ENCODE data around the gene TMEM54.

TMEM54 gene, protein sequence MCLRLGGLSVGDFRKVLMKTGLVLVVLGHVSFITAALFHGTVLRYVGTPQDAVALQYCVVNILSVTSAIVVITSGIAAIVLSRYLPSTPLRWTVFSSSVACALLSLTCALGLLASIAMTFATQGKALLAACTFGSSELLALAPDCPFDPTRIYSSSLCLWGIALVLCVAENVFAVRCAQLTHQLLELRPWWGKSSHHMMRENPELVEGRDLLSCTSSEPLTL

GRCh38 chr1:32900956-32901822, at the start of gene TMEM54:
Gene TMEM54 (minus strand): TSS chr1:32901389. CDS start chr1:32901238, 151 bp downstream.
- no peak for FAIRE-seq

DNA sequence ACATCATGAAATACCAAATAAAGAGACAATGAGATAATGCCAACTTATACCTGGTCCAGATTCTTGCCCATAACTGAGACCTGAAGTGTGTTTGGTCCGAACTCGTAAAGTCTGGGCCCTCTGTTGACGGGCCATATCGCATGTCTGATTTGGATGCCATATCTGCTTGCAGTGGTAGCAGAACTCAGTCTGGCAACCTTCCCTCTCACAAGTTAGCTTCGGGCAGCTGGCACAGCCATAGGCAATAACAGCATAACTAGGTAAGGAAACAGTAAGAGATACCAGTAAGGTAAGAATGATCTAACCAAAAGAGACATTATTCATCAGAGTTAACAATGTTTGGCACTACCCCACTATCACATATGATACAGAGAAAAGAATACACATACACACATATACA, 48.3 kb upstream of the TMEM54 start:
- no peak for FAIRE-seq

GRCh38 chr1:32948905-32949304, 47.7 kb upstream of the TMEM54 start:
- no peak for FAIRE-seq

DNA sequence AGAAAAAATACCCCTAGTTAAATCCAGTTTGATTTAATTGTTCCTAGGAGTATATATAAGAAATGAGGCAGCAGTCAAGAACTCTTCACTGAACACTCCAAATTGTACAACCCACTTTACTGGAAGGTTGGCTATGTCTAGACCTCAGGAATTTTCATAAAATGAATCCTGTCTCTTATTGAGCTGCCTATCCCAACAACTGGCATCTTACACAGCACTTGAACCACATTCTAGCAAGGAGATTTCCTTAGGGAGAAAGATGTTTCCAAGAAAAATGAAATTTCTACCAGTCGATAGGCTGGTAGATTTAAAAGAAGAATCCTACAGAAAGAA, 47.2 kb upstream of the TMEM54 start:
- FAIRE-seq, result no peak

- no peak for FAIRE-seq
Observed at GRCh38 chr1:32947669-32948389, 46.6 kb upstream of the TMEM54 start.

GRCh38 chr1:32946413-32946812, 45.2 kb upstream of the TMEM54 start:
- FAIRE-seq, result no peak

- no peak for FAIRE-seq
Observed at GRCh38 chr1:32944180-32944579, 43.0 kb upstream of the TMEM54 start.

- no peak for FAIRE-seq
Observed at GRCh38 chr1:32939655-32940371, 38.6 kb upstream of the TMEM54 start.

DNA sequence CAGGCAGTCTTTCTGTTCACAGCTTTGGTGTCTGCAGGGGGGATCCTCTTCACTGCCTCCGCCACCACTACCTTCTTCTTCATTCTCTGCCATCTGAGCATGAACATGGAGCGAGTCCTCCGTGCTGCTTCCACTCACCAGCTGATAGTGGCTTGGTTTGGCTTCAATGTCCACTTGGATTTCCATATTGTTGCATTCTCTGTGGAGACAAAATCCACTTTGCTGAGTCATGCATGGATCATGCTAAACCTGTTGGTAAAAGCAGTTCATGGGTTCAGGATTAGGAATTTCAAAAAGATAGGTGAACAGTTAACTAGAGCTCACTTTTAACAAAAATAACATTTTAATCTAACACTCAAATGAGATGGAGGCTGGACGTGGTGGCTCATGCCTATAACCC, 35.9 kb upstream of the TMEM54 start:
- FAIRE-seq, result no peak

GRCh38 chr1:32934535-32934934, 33.3 kb upstream of the TMEM54 start:
- no peak for FAIRE-seq

DNA sequence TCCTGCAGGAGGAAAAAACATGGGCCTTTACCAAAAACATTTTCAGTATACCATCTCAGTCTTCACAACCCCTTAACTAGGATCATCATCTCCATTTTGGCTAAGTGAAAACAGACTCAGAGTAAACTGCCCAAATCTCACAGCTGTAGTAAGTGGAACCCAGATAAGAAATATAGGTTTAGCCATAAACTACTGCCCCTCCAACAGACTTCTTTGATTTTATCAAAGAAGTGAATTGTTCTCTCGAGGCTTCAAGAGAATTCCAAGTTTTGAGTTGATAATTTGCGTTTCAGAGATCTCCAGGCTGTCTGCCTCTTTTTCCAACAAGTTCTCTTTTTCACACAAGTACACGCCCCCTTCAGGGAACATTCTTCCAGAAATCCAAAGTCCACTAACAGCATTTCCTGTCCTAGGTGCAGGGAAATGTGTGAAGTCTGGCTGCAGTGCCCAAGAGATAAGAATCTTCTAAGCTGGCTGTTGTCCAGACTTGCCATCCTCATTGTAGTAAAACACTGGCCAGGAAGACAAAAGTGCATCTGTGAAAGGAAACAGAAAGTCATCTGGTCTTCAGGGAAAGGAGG, 32.6 kb upstream of the TMEM54 start:
- no peak for FAIRE-seq

DNA sequence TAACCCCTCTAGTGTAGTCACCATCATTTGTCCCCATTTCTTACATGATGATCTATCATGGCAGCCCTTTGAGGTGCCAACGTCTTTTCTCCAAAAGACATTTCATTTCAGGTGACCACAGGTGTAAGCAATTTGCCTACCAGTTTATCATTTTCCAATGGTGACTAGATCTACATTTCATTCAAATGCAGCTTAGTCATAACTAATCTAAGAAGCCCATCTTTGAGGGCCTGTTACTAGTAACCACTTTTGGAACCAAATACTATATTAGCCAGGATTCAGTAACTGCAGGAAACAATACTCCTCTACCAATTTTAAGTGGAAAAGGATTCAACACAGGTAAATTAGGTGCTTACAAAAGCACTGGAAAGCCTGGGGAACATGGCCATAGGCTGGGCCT, 30.6 kb upstream of the TMEM54 start:
- no peak for FAIRE-seq

- FAIRE-seq, result no peak
Observed at GRCh38 chr1:32929366-32929765, 28.2 kb upstream of the TMEM54 start.

DNA sequence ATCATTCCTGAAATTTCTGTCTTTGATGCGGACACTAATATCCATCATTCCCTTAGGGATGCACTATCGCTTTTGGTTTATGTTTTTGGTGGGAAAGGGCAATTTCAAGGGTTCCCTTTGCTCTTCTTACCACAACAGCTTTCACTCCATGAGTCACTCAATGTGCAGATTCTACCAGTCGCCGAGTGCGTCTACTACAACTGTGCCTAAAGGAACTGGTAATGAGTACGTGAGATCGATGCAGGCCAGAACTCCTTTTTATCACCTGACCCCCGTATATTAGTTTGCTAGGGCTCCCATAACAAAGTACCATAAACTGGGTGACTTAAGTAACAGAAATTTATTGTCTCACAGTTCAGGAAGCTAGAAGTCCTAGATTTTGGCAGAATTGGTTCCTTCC, 27.5 kb upstream of the TMEM54 start:
- FAIRE-seq, result no peak

GRCh38 chr1:32928285-32928684, 27.1 kb upstream of the TMEM54 start:
- no peak for FAIRE-seq

GRCh38 chr1:32927441-32927840, 26.3 kb upstream of the TMEM54 start:
- no peak for FAIRE-seq

DNA sequence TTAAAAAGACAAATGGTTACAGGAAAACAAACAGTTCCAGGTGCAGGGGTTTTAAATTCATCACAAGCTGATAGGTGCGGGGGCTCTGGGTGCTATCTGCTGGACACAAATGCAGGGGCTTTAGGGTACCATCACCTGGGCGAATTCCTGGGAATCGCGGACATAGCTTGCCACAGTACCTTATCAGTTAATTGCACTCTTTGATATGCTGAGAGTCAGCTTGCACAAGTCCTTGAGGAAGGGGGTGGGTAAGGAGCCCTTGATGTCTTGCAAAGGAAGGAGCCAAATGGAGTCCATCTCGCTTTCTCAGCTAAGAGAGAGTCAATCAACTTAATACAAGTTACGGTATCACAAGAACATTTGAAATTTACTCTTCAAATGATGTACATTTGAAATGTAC, 25.4 kb upstream of the TMEM54 start:
- FAIRE-seq, result no peak

DNA sequence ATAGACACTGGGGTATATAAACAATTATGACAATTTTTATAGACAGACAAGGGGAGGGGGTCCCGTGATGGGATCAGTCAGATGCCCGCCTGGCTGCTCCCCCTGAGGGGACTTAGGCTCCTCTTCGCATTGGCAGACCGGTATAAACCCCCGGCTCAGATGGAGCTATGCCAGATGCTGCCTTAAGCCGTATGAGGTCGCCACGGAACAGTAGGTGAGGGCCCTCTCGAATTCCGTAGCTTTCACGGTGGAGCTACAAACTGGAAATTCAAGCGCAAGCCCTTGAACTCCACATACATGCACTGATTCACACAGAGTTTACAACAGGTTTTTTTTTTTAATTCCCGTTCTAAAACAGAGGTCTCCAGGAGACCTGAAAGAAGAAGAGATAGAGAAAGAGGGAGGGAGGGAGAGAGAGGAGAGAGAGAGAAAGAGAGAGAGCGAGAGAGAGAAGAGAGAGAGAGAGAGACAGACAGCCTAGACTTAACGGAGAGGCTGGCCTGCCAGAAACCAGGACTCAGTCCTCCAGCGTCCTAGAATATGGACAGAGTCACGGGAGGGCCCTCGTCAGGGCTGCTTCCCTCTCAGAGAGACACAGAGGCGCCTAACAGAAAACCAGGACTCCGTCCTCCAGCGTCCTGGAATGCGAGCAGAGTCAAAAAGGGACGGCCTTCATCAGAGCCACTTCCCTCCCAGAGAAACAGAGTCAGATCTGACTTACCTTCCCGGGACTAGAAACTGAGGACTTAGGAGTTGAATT, 24.4 kb upstream of the TMEM54 start:
- no peak for FAIRE-seq

- FAIRE-seq, result no peak
Observed at GRCh38 chr1:32924881-32925344, 23.7 kb upstream of the TMEM54 start.

DNA sequence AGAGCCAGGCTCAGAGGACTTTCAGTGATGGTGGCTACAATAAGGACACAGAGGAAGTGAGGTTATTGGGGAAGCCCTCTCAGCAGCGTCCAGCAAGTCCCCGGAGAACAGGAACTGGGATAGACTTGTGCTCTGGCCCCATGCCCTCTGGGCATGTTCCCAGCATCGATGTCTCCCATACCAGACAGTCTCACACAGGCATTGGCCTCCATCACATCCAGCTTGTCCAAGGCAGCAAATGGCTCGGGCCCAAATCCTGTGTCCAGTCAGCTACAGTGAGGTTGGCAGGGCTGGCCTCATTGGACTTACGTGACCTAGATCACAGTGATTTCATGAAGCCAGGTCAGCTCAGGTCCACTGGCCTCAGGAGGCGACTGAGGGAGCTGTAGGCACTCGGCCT, 19.6 kb upstream of the TMEM54 start:
- no peak for FAIRE-seq

- FAIRE-seq, result no peak
Observed at GRCh38 chr1:32919811-32920733, 18.9 kb upstream of the TMEM54 start.

All from A204.1 (cell line).